ENCODE data around the gene PLN.

PLN gene

DNA sequence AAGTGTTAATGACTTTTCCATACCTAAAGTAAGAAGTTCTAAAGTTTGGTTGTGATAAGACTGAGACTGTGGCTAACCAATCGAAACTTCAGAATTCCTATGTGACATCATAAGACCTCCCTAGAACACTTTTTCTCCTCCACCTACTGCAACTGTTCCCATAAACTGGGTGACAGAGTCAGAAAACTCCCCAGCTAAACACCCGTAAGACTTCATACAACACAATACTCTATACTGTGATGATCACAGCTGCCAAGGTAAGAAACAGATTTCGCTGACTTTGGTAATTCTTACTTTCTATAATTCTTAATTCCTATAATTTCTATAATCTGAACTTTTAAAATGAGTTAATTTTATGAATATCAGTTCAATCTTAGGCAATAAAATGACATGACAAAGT is at the start of gene PLN:
Gene PLN (plus strand): TSS at position 161 of the 400 bp plus-strand sequence. CDS start 10,626 bp downstream, outside the sequence.
- H3K36me3 Mint-ChIP-seq (ENCODE audit: low read depth), result peaks cover 4% of the 10 kb centered on the region
- H3K27ac Mint-ChIP-seq, result no peak within 1 kb of the TSS
- H3K27me3 Mint-ChIP-seq, result no peaks in the 10 kb centered on the region
- H3K4me3 Mint-ChIP-seq, result no peak within 1 kb of the TSS
- no peaks in the 10 kb centered on the region for H3K9me3 Mint-ChIP-seq
- peaks cover 49% of the 10 kb centered on the region for H3K4me1 Mint-ChIP-seq
- DNase-seq, result no peak
- peak; percentile 59 for ATAC-seq

DNA sequence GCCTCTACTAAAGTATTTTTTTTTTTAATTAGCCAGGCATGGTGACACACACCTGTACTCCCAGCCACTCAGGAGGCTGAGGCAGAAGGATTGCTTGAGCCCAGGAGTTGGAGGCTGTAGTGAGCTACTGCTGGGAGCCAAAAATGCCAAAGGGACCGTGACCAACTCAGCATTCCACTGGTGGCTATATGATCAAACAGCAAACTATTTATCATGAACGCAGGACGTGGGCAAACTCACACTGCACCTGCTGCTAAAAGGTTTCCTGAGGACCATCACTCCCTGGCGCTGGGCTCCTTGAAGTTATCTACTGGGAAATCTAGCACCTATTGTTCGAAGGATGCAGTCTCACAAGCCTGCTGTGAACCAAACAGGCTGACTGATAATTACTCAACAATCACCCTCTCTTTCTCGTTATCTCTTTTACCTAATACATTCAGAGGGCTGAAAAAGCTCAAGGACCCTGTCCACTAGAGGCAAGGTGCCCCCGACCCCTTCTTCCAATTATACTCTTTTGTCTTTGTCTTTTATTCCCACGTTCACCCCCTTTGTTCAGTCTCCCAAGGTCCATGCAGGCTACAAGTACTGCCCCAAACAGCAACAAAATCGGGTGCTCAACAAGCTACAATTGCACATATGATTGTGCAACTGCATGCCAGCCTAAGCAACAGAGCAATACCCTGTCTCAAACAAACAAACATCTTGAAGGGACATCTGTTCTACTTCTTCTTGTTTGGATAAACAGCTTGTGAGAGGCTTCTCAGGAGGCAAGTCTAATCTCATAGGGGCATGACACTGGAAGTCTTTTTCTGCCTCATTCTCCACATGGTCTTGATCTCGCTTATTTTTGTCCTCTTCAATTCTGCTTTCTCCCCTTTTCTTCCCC is 47.7 kb upstream of the PLN start:
- Mint-ChIP-seq H3K4me3 (no peak overlapping the region), H3K4me1 (peaks cover 7% of the 10 kb centered on the region), H3K27ac (no peak overlapping the region), H3K36me3 (ENCODE audit: low read depth) (peaks cover 67% of the 10 kb centered on the region), H3K9me3 (no peaks in the 10 kb centered on the region), H3K27me3 (no peaks in the 10 kb centered on the region)
- ATAC-seq, result no peak
- no peak for DNase-seq

DNA sequence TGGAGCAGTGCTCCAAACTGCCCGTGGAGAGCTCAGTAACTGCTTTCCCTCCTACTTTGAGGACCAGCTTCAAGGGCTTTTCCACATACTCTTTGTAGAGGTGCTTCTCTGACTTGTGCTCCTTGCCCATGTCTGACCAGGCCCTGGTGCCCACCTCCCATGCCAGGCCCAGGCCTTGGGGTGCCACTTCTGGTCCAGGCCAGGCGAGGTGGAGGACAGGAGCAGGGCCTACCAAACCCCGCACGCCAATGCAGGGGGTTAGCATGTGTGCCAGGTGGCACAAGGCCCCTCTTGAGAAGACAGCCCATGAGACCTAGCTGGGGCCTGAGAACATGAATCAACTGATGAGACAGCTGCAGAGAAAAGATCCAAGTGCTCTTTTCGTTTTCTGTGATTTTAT is 47.0 kb upstream of the PLN start:
- no peaks in the 10 kb centered on the region for H3K27me3 Mint-ChIP-seq
- peaks cover under 1% of the 10 kb centered on the region for H3K4me1 Mint-ChIP-seq
- DNase-seq (no peak), ATAC-seq (no peak)
- peaks cover 65% of the 10 kb centered on the region for H3K36me3 Mint-ChIP-seq (ENCODE audit: low read depth)
- H3K4me3 Mint-ChIP-seq, result no peak overlapping the region
- no peaks in the 10 kb centered on the region for H3K9me3 Mint-ChIP-seq
- no peak overlapping the region for H3K27ac Mint-ChIP-seq

DNA sequence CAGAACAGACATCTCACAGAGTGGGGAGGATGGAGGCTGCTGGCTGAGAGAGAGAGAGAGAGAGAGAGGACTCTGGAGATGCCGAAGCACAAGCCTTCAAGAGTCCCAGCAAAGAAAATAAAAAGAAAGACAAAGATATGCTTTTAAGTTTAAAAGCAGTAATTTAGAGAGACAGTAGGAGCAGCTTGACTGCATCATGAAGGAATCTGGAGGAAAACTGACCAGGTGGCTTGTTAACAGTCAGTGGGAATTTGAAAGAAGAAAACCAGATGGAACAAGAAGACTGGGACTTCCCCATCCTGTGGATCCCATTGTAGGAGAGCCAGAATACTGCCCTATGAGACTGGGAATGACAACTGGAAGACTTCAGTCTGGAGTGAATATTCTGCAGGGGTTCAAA is 46.3 kb upstream of the PLN start:
- no peaks in the 10 kb centered on the region for H3K27me3 Mint-ChIP-seq
- H3K36me3 Mint-ChIP-seq (ENCODE audit: low read depth), result peaks cover 64% of the 10 kb centered on the region
- H3K9me3 Mint-ChIP-seq, result no peaks in the 10 kb centered on the region

DNA sequence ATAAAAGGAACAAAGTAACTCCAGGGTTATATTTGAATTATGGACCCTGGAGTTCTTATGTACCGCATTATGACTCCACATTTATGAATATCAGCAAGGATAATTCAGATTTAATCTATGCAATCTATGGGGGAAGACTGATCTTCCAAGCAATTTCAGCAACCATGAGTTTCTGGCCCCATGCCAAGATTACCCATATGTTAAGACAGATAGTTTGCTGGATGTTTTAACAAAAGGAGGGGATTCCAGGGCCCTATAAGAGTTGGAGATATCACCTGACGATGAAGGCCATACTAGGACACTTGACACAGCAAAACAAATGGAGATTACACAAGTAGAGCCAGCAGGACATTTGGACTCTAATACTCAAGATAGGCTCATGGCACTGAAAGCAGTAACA is 45.9 kb upstream of the PLN start:
- H3K4me1 Mint-ChIP-seq, result no peaks in the 10 kb centered on the region
- no peaks in the 10 kb centered on the region for H3K9me3 Mint-ChIP-seq
- ATAC-seq, result no peak
- peaks cover 61% of the 10 kb centered on the region for H3K36me3 Mint-ChIP-seq (ENCODE audit: low read depth)
- no peak overlapping the region for H3K27ac Mint-ChIP-seq
- H3K4me3 Mint-ChIP-seq, result no peak overlapping the region
- no peaks in the 10 kb centered on the region for H3K27me3 Mint-ChIP-seq
- DNase-seq, result no peak

More for the DNA sequence above, 46.3 kb upstream of the PLN start:
- no peak for DNase-seq
- H3K4me1 Mint-ChIP-seq, result no peaks in the 10 kb centered on the region
- H3K27ac Mint-ChIP-seq, result no peak overlapping the region
- no peak overlapping the region for H3K4me3 Mint-ChIP-seq
- no peak for ATAC-seq

DNA sequence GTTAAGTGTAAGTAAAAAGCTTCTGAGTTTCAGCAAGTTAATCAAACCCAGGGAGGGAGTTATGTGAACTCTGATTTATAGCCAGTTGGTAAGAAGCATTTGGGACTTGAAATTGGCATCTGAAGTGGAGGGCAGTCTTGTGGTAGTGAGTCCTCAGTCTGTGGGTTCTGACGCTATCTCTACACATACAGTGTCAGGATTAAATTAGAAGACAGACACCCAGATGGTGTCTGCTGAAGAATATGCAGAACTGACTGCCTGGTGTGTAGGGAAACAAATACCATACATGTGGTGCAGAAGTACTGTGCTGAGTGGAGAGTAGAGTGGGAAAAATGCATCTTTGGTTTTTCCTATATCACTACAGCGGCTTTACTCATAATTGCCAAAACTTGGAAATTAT is 43.5 kb upstream of the PLN start:
- peaks cover 53% of the 10 kb centered on the region for H3K36me3 Mint-ChIP-seq (ENCODE audit: low read depth)
- no peak for DNase-seq
- no peaks in the 10 kb centered on the region for H3K9me3 Mint-ChIP-seq
- H3K27me3 Mint-ChIP-seq, result no peaks in the 10 kb centered on the region
- no peak for ATAC-seq
- no peak overlapping the region for H3K4me3 Mint-ChIP-seq
- H3K27ac Mint-ChIP-seq, result no peak overlapping the region
- H3K4me1 Mint-ChIP-seq, result peaks cover 3% of the 10 kb centered on the region

DNA sequence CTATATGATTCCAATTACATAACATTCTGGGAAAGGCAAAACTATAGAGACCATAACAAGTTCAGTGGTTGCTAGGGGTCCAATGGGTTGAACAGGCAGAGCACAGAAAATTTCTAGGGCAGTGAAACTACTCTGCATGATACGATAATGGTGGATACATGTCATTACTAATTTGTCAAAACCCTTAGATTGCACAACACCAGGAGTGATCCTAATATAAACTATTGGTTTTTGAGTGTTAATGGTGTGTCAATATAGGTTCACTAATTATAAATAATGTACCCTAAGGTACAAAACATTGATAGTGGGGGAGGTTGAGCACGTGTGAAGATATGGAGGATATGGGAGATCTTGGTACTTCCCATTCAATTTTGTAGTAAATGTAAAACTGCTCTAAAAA is 42.4 kb upstream of the PLN start:
- DNase-seq, result no peak
- Mint-ChIP-seq H3K27me3 (no peaks in the 10 kb centered on the region), H3K27ac (no peak overlapping the region), H3K36me3 (ENCODE audit: low read depth) (peaks cover 46% of the 10 kb centered on the region), H3K4me1 (peaks cover 3% of the 10 kb centered on the region), H3K9me3 (no peaks in the 10 kb centered on the region), H3K4me3 (no peak overlapping the region)
- ATAC-seq, result no peak

DNA sequence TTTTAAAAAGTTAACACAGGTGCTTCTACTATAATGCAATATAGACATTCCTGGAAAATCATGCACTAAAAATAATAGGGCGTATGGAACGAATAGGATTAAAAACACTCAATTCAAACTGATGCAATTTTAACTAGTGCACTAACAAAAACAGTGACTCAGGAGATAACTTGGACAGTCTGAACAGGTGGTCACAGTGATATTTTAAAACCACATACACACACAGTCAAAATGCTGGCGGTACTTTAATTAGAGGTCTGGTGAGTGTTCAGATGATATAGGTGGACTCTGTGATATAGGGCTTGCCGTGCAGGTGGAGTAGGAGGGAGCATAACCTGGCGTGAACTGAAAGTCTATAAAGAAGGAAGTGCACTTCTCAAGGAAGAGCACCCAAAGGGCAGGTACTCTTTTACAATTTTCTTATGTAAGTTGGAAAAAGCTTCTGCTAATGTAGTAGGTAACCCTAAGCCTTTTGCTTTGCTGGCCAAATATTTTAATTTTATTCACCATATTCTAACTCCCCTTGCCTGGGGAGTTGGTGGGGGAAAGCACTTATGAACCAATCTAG is 41.9 kb upstream of the PLN start:
- DNase-seq, result no peak
- no peaks in the 10 kb centered on the region for H3K27me3 Mint-ChIP-seq
- H3K27ac Mint-ChIP-seq, result no peak overlapping the region
- H3K4me1 Mint-ChIP-seq, result peaks cover 3% of the 10 kb centered on the region
- H3K9me3 Mint-ChIP-seq, result no peaks in the 10 kb centered on the region
- peaks cover 42% of the 10 kb centered on the region for H3K36me3 Mint-ChIP-seq (ENCODE audit: low read depth)
- no peak overlapping the region for H3K4me3 Mint-ChIP-seq
- no peak for ATAC-seq

DNA sequence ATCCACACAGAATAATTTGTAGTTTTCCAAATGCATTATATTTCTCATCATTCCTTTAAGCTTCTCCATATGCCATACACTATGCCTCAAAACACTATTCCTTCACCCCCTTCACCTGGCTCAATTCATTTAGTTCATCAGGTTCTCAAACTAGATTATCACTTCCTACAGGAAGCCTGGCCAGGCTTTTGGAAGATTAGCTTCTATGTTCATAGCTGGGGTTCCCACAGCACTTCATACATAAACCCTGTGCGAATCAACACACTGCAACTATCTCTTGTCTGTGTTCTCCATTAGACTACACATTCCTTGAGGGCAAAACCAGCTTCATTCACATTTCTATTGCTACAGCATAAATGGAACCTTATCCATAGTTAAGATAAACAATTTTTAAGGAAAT is 40.5 kb upstream of the PLN start:
- no peak overlapping the region for H3K4me3 Mint-ChIP-seq
- peak overlapping the region; percentile 8 for H3K27ac Mint-ChIP-seq
- H3K36me3 Mint-ChIP-seq (ENCODE audit: low read depth), result peaks cover 31% of the 10 kb centered on the region

DNA sequence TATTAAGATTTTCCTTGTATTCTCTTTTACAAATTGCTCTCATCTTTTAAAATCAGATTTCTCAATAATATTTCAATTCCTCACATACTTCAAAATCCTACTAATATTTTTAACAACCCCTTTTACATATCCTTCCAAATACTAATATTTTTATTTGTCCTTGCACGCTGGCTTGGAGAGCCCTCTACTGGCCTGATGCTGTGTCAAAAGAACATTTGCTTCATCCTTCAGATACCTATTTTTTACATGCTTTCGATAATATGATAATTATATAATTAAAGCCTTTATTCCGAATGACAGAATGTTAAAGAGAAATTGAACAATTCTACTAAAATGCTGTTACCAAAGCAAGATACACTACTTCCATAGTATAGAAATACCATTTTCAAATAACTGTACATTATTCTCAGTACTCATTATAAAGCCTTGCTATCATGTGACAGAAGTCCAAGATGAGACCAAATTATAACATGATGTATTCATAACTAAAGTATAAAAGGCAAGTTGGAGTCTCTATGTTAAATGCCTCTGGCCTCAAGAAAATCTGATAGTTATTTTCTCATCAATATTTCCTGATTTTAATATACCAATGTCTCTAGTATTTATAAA is 39.0 kb upstream of the PLN start:
- DNase-seq (peak; percentile 11), ATAC-seq (no peak)
- Mint-ChIP-seq H3K36me3 (ENCODE audit: low read depth) (peaks cover 21% of the 10 kb centered on the region), H3K4me3 (no peak overlapping the region), H3K27ac (no peak overlapping the region), H3K4me1 (peaks cover 5% of the 10 kb centered on the region), H3K27me3 (no peaks in the 10 kb centered on the region), H3K9me3 (no peaks in the 10 kb centered on the region)

More for the DNA sequence above, 40.5 kb upstream of the PLN start:
- Mint-ChIP-seq H3K27me3 (no peaks in the 10 kb centered on the region), H3K4me1 (peaks cover 5% of the 10 kb centered on the region), H3K9me3 (no peaks in the 10 kb centered on the region)
- DNase-seq (no peak), ATAC-seq (no peak)

DNA sequence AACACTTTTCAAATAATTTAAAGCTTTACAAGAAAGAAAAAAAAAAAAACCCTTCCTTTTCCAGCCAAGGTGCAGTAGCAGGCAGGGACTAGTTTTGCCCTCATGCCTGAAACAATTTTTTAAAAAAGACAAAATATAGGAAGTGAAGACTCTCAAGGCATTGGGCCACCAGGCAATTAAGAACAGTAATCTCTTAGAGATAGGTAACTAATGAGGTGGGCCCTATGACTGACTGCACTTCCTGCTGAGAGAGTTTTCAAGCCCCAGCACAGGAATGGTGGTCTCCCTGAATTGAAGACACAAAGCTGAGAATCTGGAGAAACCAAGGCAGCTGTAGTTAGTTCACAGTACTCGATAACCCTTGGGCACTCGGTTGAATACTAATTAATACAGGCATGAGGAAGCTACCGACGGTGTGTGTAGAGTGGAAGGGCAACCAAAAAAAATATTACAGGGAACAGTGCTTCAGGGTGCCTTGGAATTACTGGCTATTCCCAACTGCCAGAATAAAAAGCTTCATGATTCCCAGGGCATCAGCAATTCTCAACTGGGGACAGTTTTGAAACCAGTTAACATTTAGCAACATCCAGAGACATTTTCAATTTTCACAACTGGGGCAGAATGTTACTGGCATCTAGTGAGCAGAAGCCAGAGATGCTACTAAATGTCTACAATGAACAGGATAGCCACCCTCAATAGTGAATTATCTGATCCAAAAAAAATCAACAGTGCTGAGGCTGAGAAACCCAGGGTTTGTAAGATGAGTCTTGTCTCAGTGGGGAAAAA is 36.0 kb upstream of the PLN start:
- ATAC-seq, result no peak
- Mint-ChIP-seq H3K27me3 (no peaks in the 10 kb centered on the region), H3K36me3 (ENCODE audit: low read depth) (peaks cover 14% of the 10 kb centered on the region), H3K9me3 (no peaks in the 10 kb centered on the region), H3K4me3 (no peak overlapping the region), H3K4me1 (peaks cover 8% of the 10 kb centered on the region), H3K27ac (no peak overlapping the region)
- DNase-seq, result no peak

DNA sequence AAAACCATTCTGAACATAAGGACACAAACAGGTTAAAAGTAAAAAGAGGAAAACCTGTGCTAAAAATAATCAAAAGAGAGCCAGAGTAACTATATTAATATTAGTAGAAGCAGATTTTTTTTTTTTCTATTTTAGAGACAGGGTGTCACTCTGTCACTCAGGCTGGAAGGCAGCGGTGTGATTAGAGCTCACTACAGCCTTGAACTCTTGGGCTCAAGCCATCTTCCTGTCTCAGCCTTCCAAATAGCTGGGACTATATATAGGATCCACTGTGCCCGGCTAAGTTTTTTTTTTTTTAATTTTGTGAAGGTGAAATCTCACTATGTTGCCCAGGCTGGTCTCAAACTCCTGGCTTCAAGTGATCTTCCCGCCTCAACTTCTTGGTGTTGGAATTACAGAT is 33.4 kb upstream of the PLN start:
- no peak overlapping the region for H3K27ac Mint-ChIP-seq
- H3K4me3 Mint-ChIP-seq, result no peak overlapping the region
- no peak for DNase-seq
- H3K27me3 Mint-ChIP-seq, result no peaks in the 10 kb centered on the region
- no peak for ATAC-seq
- peaks cover 5% of the 10 kb centered on the region for H3K9me3 Mint-ChIP-seq
- H3K36me3 Mint-ChIP-seq (ENCODE audit: low read depth), result peaks cover 35% of the 10 kb centered on the region
- peaks cover 8% of the 10 kb centered on the region for H3K4me1 Mint-ChIP-seq

DNA sequence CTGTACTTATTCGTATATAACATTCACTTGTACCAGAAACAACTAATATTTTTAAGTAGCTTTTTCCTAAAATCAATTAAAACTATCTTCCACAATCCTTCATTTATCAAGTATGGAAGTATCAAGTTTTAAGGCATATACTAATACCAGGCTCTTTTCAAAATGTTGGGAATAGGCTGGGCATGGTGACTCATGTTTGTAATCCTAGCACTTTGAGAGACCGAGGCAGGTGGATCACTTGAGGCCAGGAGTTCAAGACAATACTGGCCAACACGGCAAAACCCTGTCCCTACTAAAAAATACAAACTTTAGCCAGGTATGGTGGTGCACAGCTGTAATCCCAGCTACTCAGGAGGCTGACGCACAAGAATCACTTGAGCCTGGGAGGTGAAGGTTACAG is 25.7 kb upstream of the PLN start:
- ATAC-seq, result no peak
- peaks cover 48% of the 10 kb centered on the region for H3K36me3 Mint-ChIP-seq (ENCODE audit: low read depth)
- peaks cover 5% of the 10 kb centered on the region for H3K9me3 Mint-ChIP-seq
- H3K27me3 Mint-ChIP-seq, result no peaks in the 10 kb centered on the region
- no peak overlapping the region for H3K4me3 Mint-ChIP-seq
- DNase-seq, result no peak
- H3K4me1 Mint-ChIP-seq, result peaks cover 14% of the 10 kb centered on the region
- no peak overlapping the region for H3K27ac Mint-ChIP-seq

DNA sequence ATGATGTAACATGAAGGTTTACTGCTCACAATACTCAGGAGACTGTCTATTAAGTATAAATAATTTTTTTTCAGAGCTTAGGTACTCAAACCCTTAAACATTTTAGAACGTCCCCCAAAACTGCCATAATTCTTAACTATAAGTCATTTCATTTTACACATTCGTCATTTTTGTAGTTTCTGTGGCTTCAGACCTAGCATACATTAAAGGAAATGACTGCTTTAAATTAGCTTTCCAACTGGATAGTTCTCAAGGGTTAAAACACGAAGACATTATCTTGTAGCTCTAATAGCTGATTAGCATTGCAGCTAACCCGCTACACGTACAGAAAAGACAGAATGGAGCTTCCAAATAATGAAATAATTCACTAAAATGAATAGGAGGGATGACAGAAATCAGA is 24.9 kb upstream of the PLN start:
- no peaks in the 10 kb centered on the region for H3K27me3 Mint-ChIP-seq
- H3K9me3 Mint-ChIP-seq, result peaks cover 5% of the 10 kb centered on the region
- H3K36me3 Mint-ChIP-seq (ENCODE audit: low read depth), result peaks cover 41% of the 10 kb centered on the region
- no peak for DNase-seq
- H3K4me1 Mint-ChIP-seq, result peaks cover 12% of the 10 kb centered on the region
- no peak for ATAC-seq
- no peak overlapping the region for H3K27ac Mint-ChIP-seq
- no peak overlapping the region for H3K4me3 Mint-ChIP-seq
